ENCODE data around the gene ITGA5.

Gene ITGA5

GRCh38 chr12:54375259-54375579, 43.8 kb downstream of the ITGA5 start:
- H4K20me1 ChIP-seq (ENCODE audit: insufficient read depth, low read length) = 0 out of 2 replicates have a peak, but pooled peaks cover 3% of the 10 kb centered on the region
- no peak overlapping the region for H3K4me3 ChIP-seq (ENCODE audit: low read length)
- H3K27ac ChIP-seq (ENCODE audit: low read length) = no peak overlapping the region
- H3K9ac ChIP-seq (ENCODE audit: low read length) = no peak overlapping the region
- H3K9me3 ChIP-seq (ENCODE audit: insufficient read depth, low read length) = no peaks in the 10 kb centered on the region
- H3K4me1 ChIP-seq (ENCODE audit: low read length) = peaks cover 14% of the 10 kb centered on the region
- no peak overlapping the region for H3K4me2 ChIP-seq (ENCODE audit: low read length)
- H2AFZ ChIP-seq (ENCODE audit: low read depth, low read length) = no peak overlapping the region
- TF ChIP-seq CTCF (IDR thresholded peaks at IDR 0.05; ENCODE audit: low read depth, low read length) = no peak
- TF ChIP-seq EZH2phosphoT487 (IDR thresholded peaks at IDR 0.05; ENCODE audit: low read depth) = no peak
- H3K79me2 ChIP-seq (ENCODE audit: low read length) = no peaks in the 10 kb centered on the region
- no peaks in the 10 kb centered on the region for H3K27me3 ChIP-seq (ENCODE audit: low read depth, low read length)
- H3K36me3 ChIP-seq (replicated peaks; ENCODE audit: low read depth, low read length) = no peaks in the 10 kb centered on the region

GRCh38 chr12:54374562-54375258, 44.4 kb downstream of the ITGA5 start:
- Histone ChIP-seq H3K9me3 (ENCODE audit: insufficient read depth, low read length) (no peaks in the 10 kb centered on the region), H3K4me3 (ENCODE audit: low read length) (no peak overlapping the region), H4K20me1 (ENCODE audit: insufficient read depth, low read length) (0 out of 2 replicates have a peak, but pooled peaks cover 3% of the 10 kb centered on the region), H3K4me2 (ENCODE audit: low read length) (no peak overlapping the region), H2AFZ (ENCODE audit: low read depth, low read length) (no peak overlapping the region), H3K79me2 (ENCODE audit: low read length) (no peaks in the 10 kb centered on the region), H3K9ac (ENCODE audit: low read length) (no peak overlapping the region), H3K4me1 (ENCODE audit: low read length) (peaks cover 11% of the 10 kb centered on the region), H3K27ac (ENCODE audit: low read length) (no peak overlapping the region), H3K27me3 (ENCODE audit: low read depth, low read length) (no peaks in the 10 kb centered on the region), H3K36me3 (replicated peaks; ENCODE audit: low read depth, low read length) (no peaks in the 10 kb centered on the region)
- TF ChIP-seq EZH2phosphoT487 (IDR thresholded peaks at IDR 0.05; ENCODE audit: low read depth) (no peak), CTCF (IDR thresholded peaks at IDR 0.05; ENCODE audit: low read depth, low read length) (no peak)

GRCh38 chr12:54373649-54374561, 45.2 kb downstream of the ITGA5 start:
- 0 out of 2 replicates have a peak, but pooled peaks cover 3% of the 10 kb centered on the region for H4K20me1 ChIP-seq (ENCODE audit: insufficient read depth, low read length)
- no peaks in the 10 kb centered on the region for H3K27me3 ChIP-seq (ENCODE audit: low read depth, low read length)
- H2AFZ ChIP-seq (ENCODE audit: low read depth, low read length) = no peak overlapping the region
- no peak overlapping the region for H3K9ac ChIP-seq (ENCODE audit: low read length)
- H3K4me2 ChIP-seq (ENCODE audit: low read length) = no peak overlapping the region
- no peak for TF ChIP-seq EZH2phosphoT487 (IDR thresholded peaks at IDR 0.05; ENCODE audit: low read depth)
- TF ChIP-seq CTCF (IDR thresholded peaks at IDR 0.05; ENCODE audit: low read depth, low read length) = no peak
- H3K4me3 ChIP-seq (ENCODE audit: low read length) = no peak overlapping the region
- no peaks in the 10 kb centered on the region for H3K79me2 ChIP-seq (ENCODE audit: low read length)
- H3K9me3 ChIP-seq (ENCODE audit: insufficient read depth, low read length) = no peaks in the 10 kb centered on the region
- H3K4me1 ChIP-seq (ENCODE audit: low read length) = peaks cover 9% of the 10 kb centered on the region
- H3K27ac ChIP-seq (ENCODE audit: low read length) = no peak overlapping the region
- H3K36me3 ChIP-seq (replicated peaks; ENCODE audit: low read depth, low read length) = no peaks in the 10 kb centered on the region

GRCh38 chr12:54372113-54372806, 46.8 kb downstream of the ITGA5 start:
- Histone ChIP-seq H3K4me3 (ENCODE audit: low read length) (no peak overlapping the region), H3K9ac (ENCODE audit: low read length) (no peak overlapping the region), H3K27me3 (ENCODE audit: low read depth, low read length) (no peaks in the 10 kb centered on the region), H4K20me1 (ENCODE audit: insufficient read depth, low read length) (no peaks in the 10 kb centered on the region), H3K4me1 (ENCODE audit: low read length) (peaks cover 13% of the 10 kb centered on the region), H3K27ac (ENCODE audit: low read length) (no peak overlapping the region), H3K79me2 (ENCODE audit: low read length) (no peaks in the 10 kb centered on the region), H2AFZ (ENCODE audit: low read depth, low read length) (no peak overlapping the region), H3K9me3 (ENCODE audit: insufficient read depth, low read length) (no peaks in the 10 kb centered on the region), H3K36me3 (replicated peaks; ENCODE audit: low read depth, low read length) (no peaks in the 10 kb centered on the region), H3K4me2 (ENCODE audit: low read length) (no peak overlapping the region)
- TF ChIP-seq CTCF (IDR thresholded peaks at IDR 0.05; ENCODE audit: low read depth, low read length) (no peak), EZH2phosphoT487 (IDR thresholded peaks at IDR 0.05; ENCODE audit: low read depth) (no peak)
